CD4-positive, alpha-beta T cell treated with Interleukin-6 for 4 hours (primary cell): ENCODE results near the gene SPDYE6.
A peak's percentile ranks its signal among the peaks of the same experiment; 100 is the strongest.
"Not testable (repeated sequence)": the region's sequence is repeated elsewhere in the genome, so short reads cannot be mapped to it uniquely, and the experiment has no call there.

Experiments
- DNase-seq: peaks from one replicate; pipeline ENCODE4 v3.0.0-alpha.2; 2020; ENCODE audit warnings: mixed read lengths

The SPDYE6 gene

DNA sequence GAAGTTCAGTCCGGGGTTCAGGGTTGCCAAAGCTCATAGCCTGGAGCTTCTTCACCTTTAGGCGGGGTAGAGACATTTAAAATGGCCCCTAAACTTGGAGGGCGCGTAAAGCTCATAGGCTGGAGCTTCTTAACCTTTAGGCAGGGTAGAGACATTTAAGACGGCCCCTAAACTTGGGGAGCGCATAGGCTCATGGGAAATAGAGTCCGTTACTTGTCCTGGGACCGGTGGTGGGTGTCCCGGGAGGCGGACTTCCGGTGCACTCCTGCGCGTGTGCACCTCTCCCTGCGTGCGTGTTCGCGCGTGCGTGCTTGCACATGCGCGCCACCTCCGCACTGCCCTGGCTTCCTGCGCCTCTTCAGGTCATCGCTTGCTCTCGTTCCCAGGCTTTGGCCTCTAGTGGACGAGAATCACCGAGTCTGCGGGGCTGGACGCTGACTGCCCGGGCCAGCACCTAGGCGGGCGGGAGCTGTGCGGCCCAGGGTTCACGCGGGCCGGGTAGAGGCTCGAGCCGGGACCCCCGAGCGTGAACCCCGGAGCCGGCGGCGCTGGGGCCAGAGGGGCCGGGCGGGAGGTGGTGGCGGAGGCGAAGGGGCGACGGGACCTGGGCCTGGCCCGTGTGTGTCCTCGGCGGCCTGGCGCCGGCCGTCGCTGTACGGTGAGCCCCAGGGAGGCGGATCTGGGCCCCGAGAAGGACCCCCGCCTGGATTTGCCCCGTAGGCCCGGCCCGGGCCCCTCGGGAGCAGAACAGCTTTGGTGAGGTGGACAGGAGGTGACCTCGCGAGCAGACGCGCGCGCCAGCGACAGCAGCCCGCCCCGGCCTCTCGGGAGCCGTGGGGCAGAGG, 7.5 kb upstream of the SPDYE6 start:
- peak; percentile 94 for DNase-seq

- DNase-seq: not testable (repeated sequence)
Measured at GRCh38 chr7:102346983-102347382, 9.3 kb downstream of the SPDYE6 start.

GRCh38 chr7:102340599-102341368, 15.5 kb downstream of the SPDYE6 start:
- not testable (repeated sequence) for DNase-seq

DNA sequence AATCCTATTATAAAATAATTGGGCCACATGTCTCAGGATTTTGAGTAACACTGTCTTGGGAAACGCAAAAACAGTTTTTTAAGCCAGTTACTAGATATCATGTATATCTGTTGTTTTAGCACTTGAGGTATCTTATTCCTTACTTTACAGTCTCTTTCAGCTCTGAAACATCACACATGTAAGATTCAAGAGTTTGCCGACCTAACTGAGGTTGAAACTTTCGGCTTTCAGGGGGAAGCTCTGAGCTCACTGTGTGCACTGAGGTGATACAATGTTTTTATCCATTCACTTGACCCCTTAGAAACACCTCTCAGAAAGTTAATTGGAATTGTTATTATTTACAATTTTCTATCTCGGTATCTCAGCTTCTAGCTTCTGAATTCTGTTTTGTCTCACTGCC, 18.8 kb downstream of the SPDYE6 start:
- not testable (repeated sequence) for DNase-seq

GRCh38 chr7:102337002-102337401, 19.2 kb downstream of the SPDYE6 start:
- not testable (repeated sequence) for DNase-seq

DNA sequence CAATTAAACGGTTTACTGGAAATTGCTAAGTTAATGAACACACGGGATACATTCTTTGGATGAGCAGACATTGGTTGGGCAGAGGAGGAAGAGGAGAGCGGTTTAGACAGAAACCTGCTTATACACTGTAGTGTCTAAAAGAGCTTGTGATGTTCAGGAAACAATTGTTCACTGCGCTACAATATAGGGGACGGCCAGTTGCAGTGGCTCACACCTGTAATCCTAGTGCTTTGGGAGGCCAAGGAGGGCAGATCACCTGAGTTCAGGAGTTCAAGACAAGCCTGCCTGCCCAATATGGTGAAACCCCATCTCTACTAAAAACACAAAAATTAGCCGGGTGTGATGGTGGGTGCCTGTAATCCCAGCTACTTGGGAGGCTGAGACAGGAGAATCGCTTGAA, 20.7 kb downstream of the SPDYE6 start:
- not testable (repeated sequence) for DNase-seq

GRCh38 chr7:102330666-102331460, 25.4 kb downstream of the SPDYE6 start:
- DNase-seq: not testable (repeated sequence)

DNA sequence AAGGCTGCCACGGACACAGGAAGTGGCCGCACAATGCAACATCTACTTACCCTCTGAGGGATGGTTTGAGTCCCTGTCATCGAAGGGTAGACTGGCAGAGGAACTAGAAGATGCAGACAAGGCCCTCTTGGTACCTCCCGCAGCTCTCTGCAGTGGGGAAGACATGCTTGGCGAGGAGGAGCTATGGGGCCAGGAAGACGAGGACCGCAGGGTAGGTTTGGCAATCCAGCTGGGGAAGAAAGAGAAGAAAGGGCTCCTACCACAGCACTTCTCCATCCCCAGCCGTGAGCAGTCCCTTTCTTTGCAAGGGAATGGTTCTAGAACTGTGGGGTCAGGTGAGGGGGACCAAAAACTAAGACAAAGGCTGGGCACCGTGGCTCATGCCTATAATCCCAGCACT, 26.9 kb downstream of the SPDYE6 start:
- not testable (repeated sequence) for DNase-seq

DNA sequence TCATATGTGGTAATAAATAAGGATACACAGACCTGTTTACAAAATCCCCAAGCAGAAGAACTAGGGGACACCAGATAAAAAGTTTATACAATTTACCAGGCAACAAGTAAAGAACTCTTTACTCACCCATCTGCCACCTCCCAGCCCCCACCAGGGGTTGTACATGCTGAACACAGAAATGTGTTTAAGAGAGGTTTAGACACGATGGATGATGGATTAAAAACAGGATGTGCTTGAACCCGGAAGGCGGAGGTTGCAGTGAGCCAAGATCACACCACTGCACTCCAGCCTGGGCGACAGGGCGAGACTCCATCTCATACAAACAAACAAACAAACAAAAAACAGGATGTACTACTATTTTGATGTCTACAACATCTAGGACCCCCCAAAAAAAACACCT, 27.4 kb downstream of the SPDYE6 start:
- DNase-seq: not testable (repeated sequence)

- DNase-seq: not testable (repeated sequence)
Measured at GRCh38 chr7:102327183-102327582, 29.1 kb downstream of the SPDYE6 start.

DNA sequence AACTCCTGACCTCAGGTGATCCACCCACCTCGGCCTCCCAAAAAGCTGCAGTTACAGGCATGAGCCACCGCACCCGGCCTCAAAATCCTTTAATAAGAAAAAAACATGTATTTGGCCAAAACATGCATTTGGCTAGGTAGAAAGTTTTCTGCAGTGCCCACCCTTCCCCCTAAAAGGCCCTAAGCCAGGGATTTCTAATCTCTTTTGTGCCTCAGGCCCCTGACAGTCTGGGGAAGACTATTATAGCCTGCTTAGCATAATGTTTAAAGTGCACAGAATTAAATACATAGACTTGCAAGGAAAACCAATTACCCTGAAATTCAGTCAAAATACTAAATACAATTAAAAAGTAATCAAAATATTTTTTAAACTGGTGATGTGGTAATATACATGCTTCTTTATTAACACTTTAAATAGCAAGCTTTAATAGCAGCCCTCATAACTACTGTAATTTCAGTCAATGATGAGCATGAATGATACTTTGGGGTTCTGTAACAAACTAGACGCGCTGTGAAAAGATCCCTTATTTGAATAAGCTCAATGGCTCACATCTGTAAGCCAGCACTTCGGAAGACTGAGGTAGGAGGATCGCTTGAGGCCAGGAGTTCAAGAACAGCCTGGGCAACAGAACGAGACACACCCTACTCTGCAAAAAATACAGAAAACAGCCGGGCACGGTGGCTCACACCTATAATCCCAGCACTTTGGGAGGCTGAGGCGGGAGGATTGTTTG, 29.9 kb downstream of the SPDYE6 start:
- no peak for DNase-seq

GRCh38 chr7:102325106-102325505, 31.1 kb downstream of the SPDYE6 start:
- not testable (repeated sequence) for DNase-seq

- DNase-seq: no peak
Measured at GRCh38 chr7:102323914-102324195, 32.4 kb downstream of the SPDYE6 start.

DNA sequence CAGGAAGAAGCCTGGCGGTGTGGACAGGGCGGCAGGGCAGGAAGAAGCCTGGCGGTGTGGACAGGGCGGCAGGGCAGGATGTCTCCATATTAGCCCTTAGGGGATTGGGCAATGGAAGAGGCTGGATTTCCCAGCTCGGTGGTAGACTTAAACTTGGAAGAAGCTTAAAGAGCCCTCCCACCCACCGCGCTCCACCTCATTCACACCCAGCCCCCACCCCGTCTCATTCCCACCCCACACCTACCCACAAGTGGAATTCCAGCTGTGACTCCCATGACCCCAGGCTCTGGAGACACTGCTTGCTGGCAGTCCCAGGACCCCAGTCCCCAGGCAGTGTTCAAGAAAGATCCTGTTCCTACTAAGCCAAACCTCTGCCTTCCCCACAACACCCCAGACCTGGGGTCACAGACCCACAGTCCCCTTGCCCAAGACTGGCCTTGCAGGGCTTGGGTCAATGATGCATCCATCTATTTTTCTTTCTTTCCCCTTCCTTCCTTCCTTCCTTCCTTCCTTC, 34.0 kb downstream of the SPDYE6 start:
- no peak for DNase-seq

- no peak for DNase-seq
Measured at GRCh38 chr7:102321351-102322201, 34.7 kb downstream of the SPDYE6 start.

DNA sequence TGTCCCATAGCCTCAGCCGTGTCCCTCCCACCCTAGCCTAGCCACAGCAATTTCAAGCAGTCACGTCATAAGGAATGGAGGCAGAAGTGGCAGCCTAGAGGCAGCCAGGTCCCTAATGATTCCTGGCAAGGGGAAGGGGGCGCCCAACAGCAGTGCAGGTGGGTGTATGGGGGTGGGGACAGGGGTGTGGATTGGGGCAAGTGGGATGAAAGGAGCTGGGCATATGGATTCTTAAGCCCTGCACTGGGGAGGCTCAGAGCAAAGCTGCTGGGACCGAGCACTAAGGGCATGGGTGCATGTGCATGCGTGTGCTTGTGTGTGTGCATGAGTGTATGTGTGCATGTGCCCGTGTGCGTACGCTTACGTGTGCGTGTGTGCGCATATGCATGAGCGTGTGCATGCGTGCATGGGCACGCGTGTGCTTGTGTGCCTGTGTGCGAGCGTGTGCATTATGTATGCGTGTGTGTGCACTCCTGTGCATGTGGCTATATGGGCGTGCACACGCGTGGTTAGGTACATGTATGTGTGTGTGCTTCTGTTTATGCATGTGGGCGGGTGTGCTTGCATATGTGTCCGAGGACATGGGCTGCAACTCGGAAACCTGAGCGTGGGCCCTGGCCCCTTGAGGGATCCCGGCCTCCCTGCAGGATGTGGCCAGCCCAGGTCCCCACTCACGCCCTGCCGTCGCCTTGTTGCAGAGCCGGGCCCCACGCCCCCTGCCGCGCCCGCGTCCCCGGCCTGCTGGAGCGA, 35.5 kb downstream of the SPDYE6 start:
- DNase-seq: no peak

DNA sequence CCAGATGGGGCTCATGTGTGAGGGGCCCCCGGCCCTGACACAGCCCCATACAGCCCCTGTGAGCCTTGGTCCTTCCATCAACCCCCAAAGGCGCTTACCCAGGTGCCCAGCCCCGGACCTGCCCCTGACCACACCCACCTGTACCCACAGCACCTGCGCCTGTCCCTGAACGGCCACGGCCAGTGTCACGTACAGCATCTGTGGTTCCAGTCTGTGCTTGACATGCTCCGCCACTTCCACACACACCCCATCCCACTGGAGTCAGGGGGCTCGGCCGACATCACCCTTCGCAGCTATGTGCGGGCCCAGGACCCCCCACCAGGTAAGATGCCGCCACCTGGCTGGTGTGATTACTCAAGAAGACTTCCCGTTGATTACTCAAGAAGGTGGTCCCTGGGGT, 36.1 kb downstream of the SPDYE6 start:
- DNase-seq: no peak

DNA sequence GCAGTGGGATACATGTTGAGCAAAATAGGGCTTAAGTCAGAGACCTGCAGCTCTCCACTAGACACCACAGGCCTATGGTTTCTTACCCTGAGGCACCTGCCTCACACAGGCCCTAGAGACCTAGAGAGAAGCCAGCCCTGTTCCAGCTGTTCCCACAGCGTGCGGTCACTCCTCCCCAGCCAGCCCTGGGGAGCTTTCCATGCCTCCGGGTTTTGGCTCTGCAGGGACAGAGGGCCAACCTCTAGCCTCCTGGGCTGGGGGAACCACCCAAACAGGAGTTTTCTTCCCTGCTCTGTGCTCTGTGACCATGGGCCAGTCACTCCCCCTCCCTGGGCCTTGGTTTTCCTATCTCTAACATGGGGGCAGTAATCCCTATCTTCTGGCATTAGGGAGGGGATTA, 36.6 kb downstream of the SPDYE6 start:
- DNase-seq: no peak

GRCh38 chr7:102318482-102318971, 37.7 kb downstream of the SPDYE6 start:
- DNase-seq: no peak
